Measurements from ENCODE around the gene SRXN1.
"Not testable (repeated sequence)": the region's sequence is repeated elsewhere in the genome, so short reads cannot be mapped to it uniquely, and the experiment has no call there.

The SRXN1 gene

GRCh38 chr20:655726-656624 lies 3.0 kb upstream of the SRXN1 start:
- DNase-seq (ENCODE audit: low read depth in 1 of 2, low spot score in 1 of 2), result no peak

DNA sequence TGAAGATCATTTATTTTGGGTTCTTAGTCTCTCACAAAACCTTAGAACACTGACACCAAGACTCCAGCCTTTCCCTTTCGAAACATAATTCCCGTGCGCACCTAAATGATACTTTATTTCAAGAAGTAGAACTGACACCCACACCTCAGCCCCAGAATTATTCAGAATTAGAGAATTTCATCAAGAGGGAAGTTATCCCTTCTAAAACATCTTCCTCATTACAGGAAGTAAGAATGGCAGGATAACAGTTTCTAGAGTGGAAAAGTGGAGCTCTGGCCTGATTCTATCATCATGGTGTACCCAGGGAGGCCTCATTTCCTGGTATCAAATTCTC lies 1.4 kb upstream of the SRXN1 start:
- DNase-seq (ENCODE audit: low read depth in 1 of 2, low spot score in 1 of 2), result no peak

- DNase-seq (ENCODE audit: low read depth in 1 of 2, low spot score in 1 of 2), result no peak
These were observed 803 bp upstream of the SRXN1 start for GRCh38 chr20:653590-654416.

DNA sequence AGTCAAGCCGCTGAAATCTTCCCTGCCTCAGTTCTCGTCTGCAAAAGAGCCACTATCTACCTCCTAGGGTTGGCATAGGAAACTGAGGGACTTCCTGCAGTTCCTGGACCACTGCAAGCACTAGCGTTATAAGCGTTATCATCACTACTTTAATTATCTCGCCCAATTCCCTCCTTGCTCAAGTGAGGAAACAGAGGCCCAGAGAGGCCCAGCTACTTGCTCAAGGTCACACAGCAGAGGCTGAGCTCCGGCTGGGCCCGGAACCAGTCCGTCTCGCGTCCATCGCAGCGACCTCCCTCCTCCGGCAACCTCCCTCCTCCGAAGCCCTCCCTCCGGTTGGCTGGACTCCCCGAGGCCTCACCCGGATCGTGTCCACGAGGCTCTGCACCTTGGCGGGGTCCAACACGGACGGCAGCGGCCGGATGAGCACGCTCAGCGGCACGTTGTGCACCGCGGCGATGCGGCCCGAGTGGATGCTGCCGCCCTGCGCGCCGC lies 338 bp downstream of the SRXN1 start:
- DNase-seq (ENCODE audit: low read depth in 1 of 2, low spot score in 1 of 2), result peak in 1 of 2 donors; percentile 13

DNA sequence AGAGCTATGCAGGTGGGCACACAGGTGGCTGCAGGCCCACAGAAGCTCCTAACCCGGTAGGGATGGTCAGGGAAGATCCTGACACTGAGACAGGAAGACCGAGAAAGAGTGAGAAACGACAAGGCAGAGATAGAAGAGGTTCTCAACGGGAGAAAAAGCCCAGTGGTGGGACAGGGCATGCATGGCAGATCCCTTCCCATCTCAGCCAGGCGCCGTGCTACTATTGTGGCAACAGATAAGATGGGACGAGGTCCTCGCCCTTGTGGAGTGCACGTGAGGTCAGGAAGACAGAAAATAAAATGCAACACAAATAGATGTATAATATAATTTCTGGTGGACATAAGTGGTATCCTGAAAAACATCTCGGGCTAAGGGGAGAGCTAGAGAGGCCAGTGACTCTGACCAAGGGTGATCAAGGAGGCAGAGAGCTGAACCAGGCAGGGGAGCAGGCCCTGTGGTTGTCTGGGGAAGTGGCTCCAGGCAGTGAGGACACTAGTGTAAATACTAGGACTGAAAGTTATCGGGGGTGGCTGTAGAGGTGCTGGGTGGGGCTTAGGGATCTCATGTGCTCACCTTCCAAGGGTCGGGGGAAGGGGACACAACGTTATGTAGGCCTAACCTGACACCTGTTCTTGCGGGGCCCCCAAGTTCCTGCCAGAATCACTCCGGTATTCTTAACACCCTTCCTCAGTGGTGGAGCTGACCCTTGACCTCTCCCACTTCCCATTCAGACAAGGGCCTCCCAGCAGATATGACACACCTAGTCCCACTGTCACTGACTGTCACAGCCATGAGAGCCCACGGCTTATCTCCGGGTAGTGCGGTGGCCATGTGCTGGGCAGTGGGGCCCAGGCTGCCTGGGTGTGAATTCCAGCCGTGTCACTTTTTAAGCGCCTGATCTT lies 1.0 kb downstream of the SRXN1 start:
- DNase-seq (ENCODE audit: low read depth in 1 of 2, low spot score in 1 of 2), result no peak

DNA sequence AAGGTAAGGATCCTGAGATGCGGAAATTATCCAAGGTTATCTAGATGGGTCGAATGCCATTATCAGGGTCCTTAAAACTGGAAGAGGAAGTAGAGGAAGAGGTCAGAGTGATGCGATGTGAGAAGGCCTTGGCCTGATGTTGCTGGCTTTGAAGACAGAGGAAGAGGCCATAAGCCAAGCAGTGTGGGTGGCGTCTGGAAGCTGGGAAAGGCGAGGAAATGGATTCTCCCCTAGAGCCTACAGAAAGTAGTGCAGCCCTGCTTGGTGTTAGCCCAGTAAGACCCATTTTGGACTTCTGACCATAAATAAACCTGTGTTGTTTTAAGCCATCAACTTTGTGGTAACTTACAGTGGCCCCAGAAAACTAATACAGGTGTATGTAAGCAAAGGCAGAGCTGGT lies 2.0 kb downstream of the SRXN1 start:
- DNase-seq (ENCODE audit: low read depth in 1 of 2, low spot score in 1 of 2), result no peak

DNA sequence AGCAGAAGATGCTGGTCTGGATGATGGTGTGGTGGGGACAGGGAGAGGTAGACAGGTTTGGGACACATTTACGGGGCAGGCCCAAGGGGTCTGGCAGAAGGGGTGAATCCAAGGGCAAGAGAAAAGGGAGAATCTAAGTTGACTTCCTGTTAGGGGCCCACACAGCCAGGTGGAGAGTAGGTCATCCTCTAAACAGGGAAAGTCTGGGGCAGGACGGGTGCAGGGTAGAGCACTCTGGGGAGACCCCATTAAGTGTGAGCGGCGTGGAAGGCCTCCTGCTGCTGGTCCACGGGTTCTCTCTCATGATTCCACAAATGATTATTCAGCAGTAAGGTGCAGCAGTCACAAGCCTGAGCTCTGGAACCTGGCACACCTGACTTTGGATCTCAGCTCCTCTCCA lies 2.7 kb downstream of the SRXN1 start:
- DNase-seq (ENCODE audit: low read depth in 1 of 2, low spot score in 1 of 2), result no peak

DNA sequence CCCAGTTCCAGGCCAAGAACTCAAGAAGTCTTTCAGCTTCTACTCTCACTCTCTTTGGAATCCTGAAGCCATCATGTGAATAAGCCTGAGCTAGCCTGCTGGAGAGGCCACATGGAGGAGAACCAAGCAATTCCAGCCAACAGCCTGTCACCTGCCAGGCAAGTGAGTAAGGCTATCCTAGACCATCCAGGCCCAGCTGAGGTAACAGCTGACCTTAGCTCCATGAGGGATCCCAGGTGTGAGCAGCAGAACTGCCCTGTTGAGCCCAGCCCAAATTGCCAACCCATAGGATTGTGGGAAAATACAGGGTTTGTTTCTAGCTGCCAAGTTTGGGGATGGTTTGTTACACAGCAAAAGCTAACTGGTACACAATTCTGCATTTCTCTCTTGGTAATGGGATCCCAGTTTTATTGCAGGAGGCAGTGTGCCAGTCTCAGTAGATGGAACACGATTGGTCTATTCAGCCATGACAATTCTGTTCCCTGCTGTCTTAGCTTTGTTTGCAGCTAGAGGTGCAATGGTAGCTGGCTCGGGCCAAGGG lies 5.5 kb downstream of the SRXN1 start:
- no peak for DNase-seq (ENCODE audit: low read depth in 1 of 2, low spot score in 1 of 2)

- no peak for DNase-seq (ENCODE audit: low read depth in 1 of 2, low spot score in 1 of 2)
These were observed 6.1 kb downstream of the SRXN1 start for GRCh38 chr20:646868-647233.

DNA sequence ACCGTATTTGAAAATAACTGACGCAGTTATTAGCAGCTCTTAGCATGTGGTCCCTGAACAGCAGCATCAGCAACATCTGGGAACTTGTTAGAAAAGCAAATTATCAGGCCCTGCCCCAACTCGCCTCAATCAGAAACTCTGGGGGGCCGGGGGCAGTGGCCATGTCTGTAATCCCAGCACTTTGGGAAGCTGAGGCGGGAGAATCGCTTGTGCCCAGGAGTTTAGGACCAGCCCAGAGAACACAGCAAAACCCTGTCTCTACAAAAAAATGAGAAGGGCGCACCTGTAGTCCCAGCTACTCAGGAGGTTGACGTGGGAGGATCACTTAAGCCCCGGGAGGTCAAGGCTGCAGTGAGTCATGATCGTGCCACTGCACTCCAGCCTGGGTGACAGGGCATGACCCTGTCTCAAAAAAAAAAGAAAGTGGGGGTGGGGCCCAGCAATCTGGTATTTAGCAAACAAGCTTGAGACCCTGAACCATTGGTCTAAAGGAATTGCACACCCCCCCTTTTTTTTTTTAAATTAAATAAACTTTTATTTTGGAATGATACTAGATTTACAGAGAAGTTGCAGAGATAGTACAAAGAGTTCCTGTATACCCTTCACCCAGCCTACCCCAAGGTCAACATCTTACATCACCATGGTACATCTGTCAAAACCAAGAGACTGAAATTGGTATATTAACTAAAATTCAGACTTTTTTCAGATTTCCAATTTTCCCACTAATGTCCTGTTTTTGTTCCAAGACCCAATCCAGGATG lies 6.7 kb downstream of the SRXN1 start:
- no peak for DNase-seq (ENCODE audit: low read depth in 1 of 2, low spot score in 1 of 2)

DNA sequence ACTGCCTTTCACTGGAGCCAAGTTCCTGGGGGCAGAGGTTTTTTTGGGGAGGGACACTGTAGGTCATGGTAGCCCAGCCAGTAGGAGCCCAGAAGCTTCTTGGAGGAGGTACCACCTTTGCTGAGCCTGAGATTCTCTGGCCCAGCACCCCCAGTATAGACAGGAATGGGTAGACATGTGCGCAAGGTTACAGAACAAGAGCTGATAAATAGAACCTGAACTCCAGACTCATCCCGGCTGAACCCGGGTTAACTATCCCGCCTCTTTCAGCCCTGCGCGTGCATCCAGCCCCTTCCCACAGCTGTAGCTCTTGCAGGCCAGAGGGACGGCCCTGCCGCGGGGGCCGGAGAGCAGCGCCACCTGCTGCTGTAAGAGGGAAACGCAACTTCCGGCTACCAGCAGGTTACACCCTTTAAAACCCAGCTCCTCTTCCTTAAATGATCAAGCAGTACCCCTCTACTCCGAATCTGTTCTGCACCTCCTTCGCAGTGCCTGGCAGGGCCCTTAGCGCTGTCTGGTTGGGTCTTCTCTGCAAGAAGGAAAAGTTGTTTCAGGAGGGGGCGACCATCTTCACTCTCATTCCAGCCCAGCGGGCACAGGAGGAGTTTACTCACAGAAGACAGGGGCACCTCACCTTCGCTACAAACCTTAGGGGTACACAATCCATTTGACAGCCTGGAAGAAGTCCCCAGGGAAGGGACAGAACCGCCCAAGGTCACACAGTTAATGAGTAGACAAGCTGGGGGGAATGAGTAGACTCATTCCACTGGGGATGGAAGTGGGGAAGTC lies 7.5 kb downstream of the SRXN1 start:
- DNase-seq (ENCODE audit: low read depth in 1 of 2, low spot score in 1 of 2), result peak; percentile 33 to 57

DNA sequence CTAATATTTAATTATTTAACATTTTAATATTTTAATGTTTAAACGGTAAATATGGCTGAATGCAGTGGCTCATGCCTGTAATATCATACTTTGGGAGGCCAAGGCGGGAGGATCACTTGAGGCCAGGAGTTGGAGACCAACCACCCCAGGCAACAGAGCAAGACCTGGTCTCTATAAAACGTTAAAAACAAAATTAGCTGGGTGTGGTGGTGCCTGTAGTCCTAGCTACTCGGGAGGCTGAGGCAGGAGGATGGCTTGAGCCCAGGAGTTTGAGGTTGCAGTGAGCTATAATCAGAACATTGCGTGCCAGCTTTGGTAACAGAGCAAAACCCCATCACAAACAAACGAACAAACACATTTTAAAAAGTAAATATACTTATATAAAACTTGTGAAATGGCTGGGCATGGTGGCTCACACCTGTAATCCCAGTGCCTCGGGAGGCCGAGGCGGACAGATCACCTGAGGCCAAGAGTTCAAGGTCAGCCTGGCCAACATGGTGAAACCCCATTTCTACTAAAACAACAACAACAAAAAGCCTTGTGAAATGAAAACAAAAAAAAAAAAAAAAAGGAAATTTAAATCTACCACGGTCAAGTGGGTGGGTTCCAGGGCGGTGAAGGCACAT lies 8.2 kb downstream of the SRXN1 start:
- DNase-seq (ENCODE audit: low read depth in 1 of 2, low spot score in 1 of 2), result no peak

- no peak for DNase-seq (ENCODE audit: low read depth in 1 of 2, low spot score in 1 of 2)
These were observed 10.4 kb downstream of the SRXN1 start for GRCh38 chr20:642398-643174.

- DNase-seq (ENCODE audit: low read depth in 1 of 2, low spot score in 1 of 2), result not testable (repeated sequence)
These were observed 11.0 kb downstream of the SRXN1 start for GRCh38 chr20:642013-642397.

DNA sequence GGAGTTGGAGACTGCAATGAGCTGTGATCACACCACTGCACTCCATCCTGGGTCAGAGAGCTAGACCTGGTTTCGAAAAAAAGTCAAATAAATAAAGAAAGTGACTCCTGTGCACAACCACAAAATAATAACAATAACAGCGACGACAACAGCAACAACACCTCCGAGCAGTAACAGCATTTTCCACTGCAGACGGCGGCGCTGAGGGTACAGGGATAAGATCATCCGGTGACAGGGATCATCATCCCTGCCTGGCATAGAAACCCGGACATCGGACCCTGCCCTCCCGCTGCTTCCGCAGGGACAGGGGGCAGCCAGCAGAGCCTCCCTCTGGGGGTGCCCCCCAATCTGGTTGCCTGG lies 11.5 kb downstream of the SRXN1 start:
- DNase-seq (ENCODE audit: low read depth in 1 of 2, low spot score in 1 of 2), result no peak

GRCh38 chr20:640674-641515 lies 12.1 kb downstream of the SRXN1 start:
- no peak for DNase-seq (ENCODE audit: low read depth in 1 of 2, low spot score in 1 of 2)

- no peak for DNase-seq (ENCODE audit: low read depth in 1 of 2, low spot score in 1 of 2)
These were observed 14.4 kb downstream of the SRXN1 start for GRCh38 chr20:638579-638978.
